Dedifferentiated amniotic fluid mesenchymal stem cell (primary cell): Measurements from ENCODE around the gene GPATCH2.
A peak's percentile ranks its signal among the peaks of the same experiment; 100 is the strongest.

Source experiments
- DNase-seq: peaks from one replicate; pipeline ENCODE4 v3.0.0-alpha.2; 2016; ENCODE audit errors: extremely low spot score

Gene GPATCH2

GRCh38 chr1:217577336-217577735 is 53.6 kb downstream of the GPATCH2 start:
- DNase-seq = no peak

GRCh38 chr1:217574265-217574949 is 56.5 kb downstream of the GPATCH2 start:
- no peak for DNase-seq

- DNase-seq = no peak
Observed at GRCh38 chr1:217569021-217569420, 61.9 kb downstream of the GPATCH2 start.

GRCh38 chr1:217568200-217568599 is 62.7 kb downstream of the GPATCH2 start:
- DNase-seq = no peak

- DNase-seq = no peak
Observed at GRCh38 chr1:217564833-217565232, 66.1 kb downstream of the GPATCH2 start.

GRCh38 chr1:217564207-217564606 is 66.7 kb downstream of the GPATCH2 start:
- no peak for DNase-seq

- DNase-seq = no peak
Observed at GRCh38 chr1:217563179-217563578, 67.7 kb downstream of the GPATCH2 start.

- peak; percentile 16 for DNase-seq
Observed at GRCh38 chr1:217562229-217562878, 68.5 kb downstream of the GPATCH2 start.

- no peak for DNase-seq
Observed at GRCh38 chr1:217561446-217561845, 69.4 kb downstream of the GPATCH2 start.

GRCh38 chr1:217554849-217555248 is 76.0 kb downstream of the GPATCH2 start:
- no peak for DNase-seq

GRCh38 chr1:217553949-217554509 is 76.9 kb downstream of the GPATCH2 start:
- DNase-seq = no peak

- DNase-seq = no peak
Observed at GRCh38 chr1:217552339-217552951, 78.4 kb downstream of the GPATCH2 start.

- no peak for DNase-seq
Observed at GRCh38 chr1:217542837-217543236, 88.1 kb downstream of the GPATCH2 start.

- DNase-seq = no peak
Observed at GRCh38 chr1:217542136-217542777, 88.6 kb downstream of the GPATCH2 start.

GRCh38 chr1:217540321-217540720 is 90.6 kb downstream of the GPATCH2 start:
- DNase-seq = no peak

GRCh38 chr1:217539510-217539909 is 91.4 kb downstream of the GPATCH2 start:
- DNase-seq = no peak

GRCh38 chr1:217535601-217536377 is 95.1 kb downstream of the GPATCH2 start:
- DNase-seq = no peak

- DNase-seq = no peak
Observed at GRCh38 chr1:217534566-217534965, 96.3 kb downstream of the GPATCH2 start.

GRCh38 chr1:217528271-217528670 is 102.6 kb downstream of the GPATCH2 start:
- DNase-seq = peak; percentile 42

GRCh38 chr1:217527151-217527550 is 103.7 kb downstream of the GPATCH2 start:
- DNase-seq = no peak

- no peak for DNase-seq
Observed at GRCh38 chr1:217526636-217527035, 104.3 kb downstream of the GPATCH2 start.
